NCI-H345 treated with DMSO at 0.1 percent for 48 hours (cell line): ENCODE measurements around the gene ATG12.
"Not testable (repeated sequence)": the region's sequence is repeated elsewhere in the genome, so short reads cannot be mapped to it uniquely, and the experiment has no call there.

Experiments used
- DNase-seq: peaks from one replicate; lab custom pipeline; 2025; ENCODE audit not compliant: unreplicated experiment; lab: John Stamatoyannopoulos, UW

ATG12 gene

GRCh38 chr5:115841382-115842088, at the start of gene ATG12, which contains the start of gene AP3S1:
Gene ATG12 (minus strand): TSS chr5:115841565. CDS start chr5:115841552, 13 bp downstream.
Gene AP3S1 (plus strand): TSS chr5:115841935. CDS start chr5:115842038, 103 bp downstream.
- peak; percentile 67 for DNase-seq

DNA sequence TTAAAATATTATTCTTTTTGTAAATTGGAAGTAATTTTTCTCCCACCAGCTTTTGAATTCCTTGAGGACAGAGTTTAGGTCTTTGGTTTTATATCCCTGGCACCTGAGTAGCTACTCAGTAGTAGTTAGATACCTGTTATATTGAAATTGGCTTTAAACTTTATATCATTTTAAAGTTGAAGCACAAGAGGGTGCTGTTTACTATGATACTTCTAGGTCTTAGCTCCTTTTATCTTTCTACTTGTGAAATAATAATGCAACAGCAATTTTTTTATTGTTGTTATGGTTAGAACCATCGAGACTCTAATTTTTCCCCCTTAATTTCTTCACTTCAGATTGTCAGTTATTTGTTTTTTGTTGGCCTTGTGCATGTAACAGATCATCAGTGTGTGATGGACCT, 46.7 kb upstream of the ATG12 start:
- DNase-seq = no peak

- DNase-seq = not testable (repeated sequence)
These were observed 43.8 kb upstream of the ATG12 start for GRCh38 chr5:115885208-115885607.

- no peak for DNase-seq
These were observed 43.3 kb upstream of the ATG12 start for GRCh38 chr5:115884704-115885103.

DNA sequence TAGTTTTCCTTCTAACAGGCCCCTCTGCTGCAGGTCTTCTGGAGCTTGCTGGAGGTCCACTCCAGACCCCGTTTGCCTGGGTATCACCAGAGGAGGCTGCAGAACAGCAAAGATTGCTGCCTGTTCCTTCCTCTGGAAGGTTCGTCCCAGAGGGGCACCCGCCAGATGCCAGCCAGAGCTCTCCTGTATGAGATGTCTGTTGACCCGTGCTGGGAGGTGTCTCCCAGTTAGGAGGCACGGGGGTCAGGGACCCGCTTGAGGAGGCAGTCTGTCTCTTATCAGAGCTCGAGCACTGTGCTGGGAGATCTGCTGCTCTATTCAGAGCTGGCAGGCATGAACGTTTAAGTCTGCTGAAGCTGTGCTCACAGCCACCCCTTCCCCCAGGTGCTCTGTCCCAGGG, 41.1 kb upstream of the ATG12 start:
- DNase-seq = not testable (repeated sequence)

DNA sequence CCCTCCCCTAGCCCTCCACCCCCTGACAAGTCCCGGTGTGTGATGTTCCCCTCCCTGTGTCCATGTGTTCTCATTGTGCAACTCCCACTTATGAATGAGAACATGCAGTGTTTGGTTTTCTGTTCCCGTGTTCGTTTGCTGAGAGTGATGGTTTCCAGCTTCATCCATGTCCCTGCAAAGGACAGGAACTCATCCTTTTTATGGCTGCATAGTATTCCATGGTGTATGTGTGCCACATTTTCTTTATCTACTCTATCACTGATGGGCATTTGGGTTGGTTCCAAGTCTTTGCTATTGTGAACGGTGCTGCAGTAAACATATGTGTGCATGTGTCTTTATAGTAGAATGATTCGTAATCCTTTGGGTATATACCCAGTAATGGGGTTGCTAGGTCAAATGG, 36.0 kb upstream of the ATG12 start:
- DNase-seq = not testable (repeated sequence)

DNA sequence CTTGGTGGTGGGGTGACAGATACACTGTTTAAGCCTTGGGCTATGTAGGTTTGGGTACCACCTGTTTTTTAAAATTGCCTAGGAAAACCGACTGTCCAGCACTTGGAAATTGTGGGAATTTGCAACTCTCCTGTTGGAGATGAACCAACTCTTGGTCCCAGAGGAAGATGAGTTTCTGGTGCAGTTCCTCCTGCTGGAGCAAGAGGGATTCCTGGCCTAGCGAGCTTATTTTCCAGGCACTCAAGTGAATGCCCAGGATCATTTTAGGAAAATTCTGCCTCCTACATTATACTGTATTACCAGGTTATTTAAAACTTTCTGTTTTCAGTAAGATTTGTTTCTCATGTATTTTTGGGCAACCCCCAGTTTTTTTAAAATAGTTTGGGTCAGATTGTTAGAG, 34.1 kb upstream of the ATG12 start:
- no peak for DNase-seq

GRCh38 chr5:115873392-115873791, 32.0 kb upstream of the ATG12 start:
- peak; percentile 32 for DNase-seq

GRCh38 chr5:115872447-115872846, 31.1 kb upstream of the ATG12 start:
- no peak for DNase-seq

DNA sequence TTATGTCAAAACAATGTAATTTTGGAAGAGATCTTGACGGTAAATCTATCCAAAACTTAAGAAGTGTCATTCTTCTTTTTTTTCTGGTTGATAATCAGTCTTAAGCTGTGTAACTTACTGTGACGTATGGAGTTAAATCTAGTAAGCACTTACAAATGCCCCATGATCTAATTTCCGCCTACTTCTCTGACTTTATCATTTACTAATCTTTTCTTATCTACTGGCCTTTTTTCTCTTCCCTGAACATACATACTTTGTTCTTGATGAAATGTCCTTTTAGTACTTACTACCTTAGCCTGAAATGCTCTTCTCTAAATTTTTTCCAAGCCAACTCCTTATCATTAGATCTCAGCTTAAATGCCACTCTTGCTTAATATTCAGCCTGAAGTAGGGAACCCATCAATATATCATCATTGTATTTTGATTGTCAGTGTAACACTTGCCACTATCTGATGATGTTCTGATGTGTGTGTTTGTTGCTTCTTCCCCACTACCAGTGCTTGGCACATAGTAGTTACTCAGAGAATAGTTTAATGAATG, 28.0 kb upstream of the ATG12 start:
- DNase-seq = no peak

DNA sequence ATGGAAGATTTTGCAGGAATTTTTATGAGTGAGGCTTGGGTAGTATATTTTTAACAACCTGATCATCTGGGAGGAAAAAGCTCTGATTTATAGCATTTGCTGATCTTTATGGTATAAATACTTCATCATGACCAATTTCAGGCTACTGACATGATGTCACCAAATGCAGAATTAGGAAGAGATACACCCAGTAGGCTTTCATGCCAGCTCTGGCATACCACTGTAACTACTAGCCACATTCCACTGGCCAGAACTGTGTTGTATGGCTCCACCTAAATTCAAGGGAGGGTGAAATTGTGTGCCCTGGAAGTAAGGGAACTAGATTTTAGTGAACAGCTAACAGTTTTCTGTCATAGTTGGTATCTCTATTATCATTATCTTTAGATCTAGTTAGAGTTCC, 18.0 kb upstream of the ATG12 start:
- DNase-seq = no peak

DNA sequence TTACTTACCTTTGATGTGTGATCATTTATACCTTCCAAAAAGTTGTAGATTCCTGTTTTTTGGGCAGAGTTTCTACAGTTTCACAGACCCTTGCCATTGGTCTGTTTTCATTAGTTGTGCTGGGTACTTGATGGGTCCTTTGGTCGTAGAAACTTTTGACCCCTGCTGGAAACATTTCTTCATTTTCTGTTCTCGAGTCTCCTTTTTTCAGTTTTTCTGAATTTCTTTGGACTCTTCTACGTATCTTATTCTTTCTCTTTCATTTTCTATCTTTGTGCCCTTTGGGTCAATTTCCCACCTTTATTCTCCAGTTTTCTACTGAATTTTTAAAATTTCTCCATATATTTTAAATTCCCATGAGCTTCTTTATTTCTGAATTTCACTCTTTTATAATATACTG, 17.0 kb upstream of the ATG12 start:
- no peak for DNase-seq

- DNase-seq = no peak
These were observed 16.4 kb upstream of the ATG12 start for GRCh38 chr5:115857626-115858349.

DNA sequence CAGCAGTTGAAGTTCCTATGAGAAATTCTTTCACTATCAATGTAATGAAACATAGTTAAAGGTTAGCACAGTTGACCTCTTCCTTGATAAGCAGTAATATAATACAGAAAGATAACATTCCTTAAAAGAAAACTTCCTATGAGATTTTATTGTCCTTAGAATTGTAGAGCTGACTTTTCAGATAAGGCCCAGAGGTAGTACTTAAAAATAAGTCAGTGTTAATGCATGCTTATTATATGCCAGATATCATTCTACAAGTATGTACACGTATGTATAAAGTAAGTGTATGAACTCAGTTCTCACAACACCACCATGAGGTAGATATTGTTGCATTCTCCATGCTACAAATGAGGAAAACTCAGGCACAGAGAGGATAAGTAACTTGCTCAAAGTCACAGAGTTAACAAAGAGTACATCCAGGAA, 15.7 kb upstream of the ATG12 start:
- no peak for DNase-seq

- no peak for DNase-seq
These were observed 14.6 kb upstream of the ATG12 start for GRCh38 chr5:115855959-115856358.

DNA sequence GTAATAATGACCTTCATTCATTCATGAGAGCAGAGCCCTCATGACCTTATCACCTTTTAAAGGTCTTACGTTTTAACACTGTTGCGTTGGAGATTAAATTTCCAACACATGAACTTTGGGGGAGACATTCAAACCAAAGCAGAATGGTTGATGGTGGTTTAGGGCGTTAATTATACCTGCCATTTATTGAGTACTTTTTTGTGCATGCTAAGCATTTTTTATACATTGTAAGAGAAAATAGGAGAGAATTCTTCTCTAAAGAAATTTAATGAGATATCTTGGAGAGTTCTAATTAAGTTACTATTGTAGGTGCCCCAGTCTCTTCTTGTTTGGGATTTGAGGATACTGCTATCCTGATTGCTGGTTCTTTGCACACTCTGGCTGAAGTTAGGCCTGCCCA, 12.8 kb upstream of the ATG12 start:
- no peak for DNase-seq

DNA sequence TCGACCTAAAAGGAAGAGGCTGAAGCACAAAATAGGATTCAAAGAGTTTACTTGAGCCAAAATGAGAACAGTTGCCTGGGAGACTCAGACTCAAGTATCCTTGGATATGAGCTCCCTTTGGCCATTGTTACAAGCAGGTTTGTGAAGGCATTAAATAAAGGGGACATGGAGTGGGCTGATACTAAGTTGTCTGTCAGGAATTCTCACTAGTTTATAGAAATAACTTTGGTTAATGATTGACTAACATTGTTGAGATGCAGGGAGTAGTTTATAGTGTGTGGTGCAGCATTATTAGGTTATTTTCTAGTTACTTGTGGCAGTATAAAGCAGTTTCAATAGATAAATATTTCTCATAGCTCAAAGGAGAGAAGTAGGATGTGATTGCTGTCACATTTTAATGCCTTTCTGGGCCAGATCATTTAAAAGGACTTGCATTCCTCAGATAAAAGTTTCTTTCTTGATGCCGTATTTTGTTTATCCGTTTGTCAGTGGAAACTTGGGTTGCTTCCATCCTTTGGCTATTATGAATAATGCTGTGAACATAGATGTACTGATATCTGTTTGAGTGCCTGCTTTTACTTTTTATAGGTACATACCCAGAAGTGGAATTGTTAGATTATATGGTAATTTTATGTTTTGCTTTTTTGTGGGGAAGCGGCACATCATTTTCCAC, 9.5 kb upstream of the ATG12 start:
- no peak for DNase-seq

GRCh38 chr5:115849258-115849798, 8.0 kb upstream of the ATG12 start:
- no peak for DNase-seq

DNA sequence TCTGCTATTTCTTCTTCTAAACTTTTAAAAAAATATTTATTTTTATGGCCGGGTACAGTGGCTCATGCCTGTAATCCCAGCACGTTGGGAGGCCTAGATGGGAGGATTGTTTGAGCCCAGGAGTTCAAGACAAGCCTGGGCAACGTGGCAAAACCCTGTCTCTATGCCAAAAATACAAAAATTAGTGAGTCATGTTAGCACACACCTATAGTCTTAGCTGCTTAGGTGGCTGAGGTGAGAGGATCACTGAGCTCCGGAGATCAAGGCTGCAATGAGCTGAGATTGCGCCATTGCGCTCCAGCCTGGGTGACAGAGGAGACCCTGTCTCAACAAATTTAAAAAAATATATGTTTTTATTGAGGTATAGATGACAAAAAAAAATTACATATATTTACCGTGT, 5.9 kb upstream of the ATG12 start:
- DNase-seq = no peak

- DNase-seq = no peak
These were observed 3.0 kb upstream of the ATG12 start for GRCh38 chr5:115844321-115844817.

DNA sequence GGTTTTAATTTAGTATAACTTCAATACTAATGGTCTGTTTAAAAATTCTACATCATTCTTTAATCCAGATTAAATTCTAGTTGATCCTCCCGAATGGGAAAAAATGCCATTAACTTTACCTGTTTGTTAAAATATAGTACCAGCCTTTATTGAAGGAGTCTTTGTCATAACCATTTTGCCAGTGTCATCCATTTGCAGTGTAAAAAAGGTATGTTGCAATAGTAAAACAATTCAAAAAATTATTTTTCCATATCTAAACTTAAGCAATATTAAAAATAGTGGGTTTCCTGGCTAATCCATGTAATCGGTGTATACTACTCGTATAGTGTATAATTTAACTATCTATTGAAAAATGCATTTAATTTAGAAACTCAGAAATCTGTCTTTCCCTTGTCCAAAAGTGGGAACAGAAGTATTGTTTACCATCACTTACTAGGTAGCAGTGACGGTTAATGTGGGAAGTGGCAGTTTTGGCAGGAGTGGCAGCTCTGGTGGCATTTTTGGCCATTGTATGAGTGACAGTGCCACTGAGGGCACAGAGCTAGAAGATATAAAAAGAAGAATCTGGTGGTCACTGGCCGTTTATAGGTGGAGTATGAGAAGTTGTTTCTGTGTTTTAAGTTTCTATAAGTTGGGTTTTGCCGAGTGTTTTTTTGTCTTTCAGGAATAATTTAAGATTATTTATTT, 2.2 kb upstream of the ATG12 start:
- DNase-seq = no peak
